Ishikawa (cell line): ENCODE results near the gene ALOX5AP.

Experiments
- CEBPB ChIP-seq: IDR thresholded peaks from 2 replicates; pipeline ENCODE4 v1.6.1; 2012
- CREB1 ChIP-seq: IDR thresholded peaks from 2 replicates; pipeline ENCODE4 v1.6.1; 2012; ENCODE audit warnings: low read depth
- EGR1 ChIP-seq: IDR thresholded peaks from 2 replicates; pipeline ENCODE4 v1.6.1; 2012
- EP300 ChIP-seq: IDR thresholded peaks from 2 replicates; pipeline ENCODE4 v1.6.1; 2012; ENCODE audit warnings: borderline replicate concordance
- FOXM1 ChIP-seq: IDR thresholded peaks from 2 replicates; pipeline ENCODE4 v1.6.1; 2012; ENCODE audit warnings: low read depth, borderline replicate concordance
- MAX ChIP-seq: IDR thresholded peaks from 2 replicates; pipeline ENCODE4 v1.6.1; 2012
- NFIC ChIP-seq: IDR thresholded peaks from 2 replicates; pipeline ENCODE4 v1.6.1; 2012
- RAD21 ChIP-seq: IDR thresholded peaks from 2 replicates; pipeline ENCODE4 v1.6.1; 2012; ENCODE audit warnings: low read depth
- REST ChIP-seq: IDR thresholded peaks from 2 replicates; pipeline ENCODE4 v1.6.1; 2012; ENCODE audit warnings: low read depth, mild to moderate bottlenecking
- TAF1 ChIP-seq: IDR thresholded peaks from 2 replicates; pipeline ENCODE4 v1.6.1; 2012; ENCODE audit warnings: low read depth, mild to moderate bottlenecking
- TCF12 ChIP-seq: IDR thresholded peaks from 2 replicates; pipeline ENCODE4 v1.6.1; 2012; ENCODE audit warnings: low read depth
- TEAD4 ChIP-seq: IDR thresholded peaks from 2 replicates; pipeline ENCODE4 v1.6.1; 2012
- USF1 ChIP-seq: IDR thresholded peaks from 2 replicates; pipeline ENCODE4 v1.6.1; 2012
- YY1 ChIP-seq: IDR thresholded peaks from 2 replicates; pipeline ENCODE4 v1.6.1; 2012; ENCODE audit warnings: low read depth
- ZBTB7A ChIP-seq: IDR thresholded peaks from 2 replicates; pipeline ENCODE4 v1.6.1; 2012; ENCODE audit warnings: low read depth

The ALOX5AP gene

GRCh38 chr13:30696278-30697176, 38.8 kb upstream of the ALOX5AP start:
- TF ChIP-seq USF1 (no peak), MAX (no peak), FOXM1 (no peak), CEBPB (no peak), REST (no peak), TCF12 (no peak), ZBTB7A (no peak), TEAD4 (no peak), NFIC (no peak), YY1 (no peak), TAF1 (no peak), CREB1 (no peak), EGR1 (no peak), EP300 (no peak), RAD21 (no peak)

GRCh38 chr13:30697177-30697953, 38.0 kb upstream of the ALOX5AP start:
- TF ChIP-seq EGR1 = no peak
- TF ChIP-seq TCF12 = no peak
- TF ChIP-seq EP300 = no peak
- no peak for TF ChIP-seq TEAD4

- TF ChIP-seq REST (no peak), MAX (no peak), ZBTB7A (no peak), EP300 (no peak), FOXM1 (no peak), YY1 (no peak), CEBPB (no peak), CREB1 (no peak), TEAD4 (no peak), RAD21 (no peak), EGR1 (no peak), USF1 (no peak), NFIC (no peak), TCF12 (no peak), TAF1 (no peak)
These were observed 37.3 kb upstream of the ALOX5AP start for GRCh38 chr13:30697996-30698401.

- TF ChIP-seq CREB1 = no peak
- no peak for TF ChIP-seq NFIC
- TF ChIP-seq EP300 = no peak
- no peak for TF ChIP-seq RAD21
- no peak for TF ChIP-seq TCF12
- TF ChIP-seq ZBTB7A = no peak
- TF ChIP-seq MAX = no peak
- TF ChIP-seq TEAD4 = no peak
- no peak for TF ChIP-seq TAF1
- no peak for TF ChIP-seq EGR1
- TF ChIP-seq CEBPB = no peak
- TF ChIP-seq USF1 = no peak
- TF ChIP-seq YY1 = no peak
- no peak for TF ChIP-seq REST
- no peak for TF ChIP-seq FOXM1
These were observed 36.8 kb upstream of the ALOX5AP start for GRCh38 chr13:30698488-30699005.
